WTC11 (cell line): ENCODE data around the gene KSR1.

Experiments used
- CREB1 ChIP-seq: sonication (generic); formaldehyde crosslinking; IDR thresholded peaks from 2 replicates; pipeline ENCODE4 v1.8.0; 2023; ENCODE audit warnings: mild to moderate bottlenecking, missing genetic modification reagents
- CTCF ChIP-seq: fragments of 200-600 bp; IDR thresholded peaks from 2 replicates; pipeline ENCODE4 v1.8.0; 2022; ENCODE audit warnings: antibody characterized with exemption
- FOXP1 ChIP-seq: sonication (generic); formaldehyde crosslinking; IDR thresholded peaks from 2 replicates; pipeline ENCODE4 v1.8.0; 2022; ENCODE audit warnings: missing genetic modification reagents, mild to moderate bottlenecking, moderate library complexity, borderline replicate concordance
- HMGA2 ChIP-seq: fragments of 250-450 bp; sonication (Bioruptor Pico); IDR thresholded peaks from 2 replicates; pipeline ENCODE4 v1.4.0; 2021; ENCODE audit warnings: mild to moderate bottlenecking, moderate library complexity
- JAZF1 ChIP-seq: fragments of 250-450 bp; sonication (Bioruptor Pico); IDR thresholded peaks from 2 replicates; pipeline ENCODE4 v1.9.0; 2021; ENCODE audit warnings: moderate library complexity, mild to moderate bottlenecking, inconsistent platforms
- JUN ChIP-seq: sonication (generic); formaldehyde crosslinking; IDR thresholded peaks from 2 replicates; pipeline ENCODE4 v1.8.0; 2023; ENCODE audit warnings: mild to moderate bottlenecking, missing genetic modification reagents
- NFATC4 ChIP-seq: fragments of 250-450 bp; sonication (Bioruptor Pico); IDR thresholded peaks from 2 replicates; pipeline ENCODE4 v1.9.0; 2021; ENCODE audit warnings: mild to moderate bottlenecking
- PREB ChIP-seq: sonication (generic); formaldehyde crosslinking; IDR thresholded peaks from 2 replicates; pipeline ENCODE4 v1.8.1; 2022; ENCODE audit warnings: mild to moderate bottlenecking, missing genetic modification reagents, moderate library complexity, borderline replicate concordance
- SMAD4 ChIP-seq: sonication (generic); formaldehyde crosslinking; IDR thresholded peaks from 2 replicates; pipeline ENCODE4 v1.8.0; 2022; ENCODE audit warnings: mild to moderate bottlenecking, missing genetic modification reagents
- TEAD1 ChIP-seq: sonication (generic); formaldehyde crosslinking; IDR thresholded peaks from 2 replicates; pipeline ENCODE4 v1.8.0; 2022; ENCODE audit warnings: mild to moderate bottlenecking, missing genetic modification reagents
- USF1 ChIP-seq: sonication (generic); formaldehyde crosslinking; IDR thresholded peaks from 2 replicates; pipeline ENCODE4 v1.8.0; 2022; ENCODE audit warnings: mild to moderate bottlenecking, missing genetic modification reagents
- TF ChIP-seq, protein P1 (sequence below): sonication (generic); formaldehyde crosslinking; IDR thresholded peaks from 2 replicates; pipeline ENCODE4 v1.8.0; 2022; ENCODE audit warnings: mild to moderate bottlenecking, missing genetic modification reagents

DNA sequence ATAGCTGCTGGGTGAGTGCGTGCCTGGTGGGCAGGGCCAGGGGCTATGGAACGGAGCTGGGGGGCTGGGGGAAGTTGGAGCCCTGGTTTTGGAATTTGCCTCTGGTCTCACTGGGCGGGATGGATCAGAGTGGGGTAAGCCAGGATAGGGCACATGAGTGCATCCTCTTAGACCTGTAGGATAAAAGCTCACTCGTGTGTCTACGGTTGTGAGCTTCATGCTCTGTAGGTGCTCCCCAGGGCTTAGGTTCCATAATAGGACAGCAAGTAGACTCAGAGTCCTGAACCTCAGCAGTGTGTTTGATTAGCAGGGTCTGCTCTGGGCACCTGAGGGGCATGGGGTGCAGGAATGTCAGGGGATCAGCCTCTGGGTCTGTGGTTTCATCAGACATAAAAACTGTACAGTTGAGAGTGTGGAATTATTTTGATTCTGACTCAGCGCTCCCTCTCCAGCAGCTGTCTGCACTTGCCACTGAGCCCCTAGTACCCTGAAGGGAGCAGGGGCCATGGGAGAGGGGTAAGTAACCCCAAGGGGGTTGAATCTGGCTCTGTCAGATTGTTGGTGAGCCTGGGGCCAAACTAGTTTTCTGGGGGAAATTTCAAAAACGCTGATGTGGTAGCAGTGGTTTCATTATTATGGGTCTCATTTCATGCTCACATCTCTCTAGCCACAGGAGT is 90.5 kb downstream of the KSR1 start:
- TF ChIP-seq USF1 (CRISPR knock-in tag) (no peak), CTCF (no peak), FOXP1 (CRISPR knock-in tag) (no peak), TEAD1 (CRISPR knock-in tag) (no peak), SMAD4 (CRISPR knock-in tag) (no peak), HMGA2 (CRISPR knock-in tag) (no peak), NFATC4 (CRISPR knock-in tag) (no peak), JUN (CRISPR knock-in tag) (no peak), PREB (CRISPR knock-in tag) (no peak), JAZF1 (CRISPR knock-in tag) (no peak), CREB1 (CRISPR knock-in tag) (no peak)
- TF ChIP-seq, protein P1, sequence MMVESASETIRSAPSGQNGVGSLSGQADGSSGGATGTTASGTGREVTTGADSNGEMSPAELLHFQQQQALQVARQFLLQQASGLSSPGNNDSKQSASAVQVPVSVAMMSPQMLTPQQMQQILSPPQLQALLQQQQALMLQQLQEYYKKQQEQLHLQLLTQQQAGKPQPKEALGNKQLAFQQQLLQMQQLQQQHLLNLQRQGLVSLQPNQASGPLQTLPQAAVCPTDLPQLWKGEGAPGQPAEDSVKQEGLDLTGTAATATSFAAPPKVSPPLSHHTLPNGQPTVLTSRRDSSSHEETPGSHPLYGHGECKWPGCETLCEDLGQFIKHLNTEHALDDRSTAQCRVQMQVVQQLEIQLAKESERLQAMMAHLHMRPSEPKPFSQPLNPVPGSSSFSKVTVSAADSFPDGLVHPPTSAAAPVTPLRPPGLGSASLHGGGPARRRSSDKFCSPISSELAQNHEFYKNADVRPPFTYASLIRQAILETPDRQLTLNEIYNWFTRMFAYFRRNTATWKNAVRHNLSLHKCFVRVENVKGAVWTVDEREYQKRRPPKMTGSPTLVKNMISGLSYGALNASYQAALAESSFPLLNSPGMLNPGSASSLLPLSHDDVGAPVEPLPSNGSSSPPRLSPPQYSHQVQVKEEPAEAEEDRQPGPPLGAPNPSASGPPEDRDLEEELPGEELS (CRISPR knock-in tag) = no peak
